HG02759 (cell line): ENCODE measurements around the gene PBX3.

Experiments
- ATAC-seq: cut with Tn5 transposase; IDR thresholded peaks from one replicate; pipeline ENCODE4 v1.9.1; 2021; ENCODE audit warnings: mild to moderate bottlenecking, moderate library complexity; ENCODE audit not compliant: unreplicated experiment

The PBX3 gene

GRCh38 chr9:125932012-125932411, 184.8 kb downstream of the PBX3 start:
- no peak for ATAC-seq

DNA sequence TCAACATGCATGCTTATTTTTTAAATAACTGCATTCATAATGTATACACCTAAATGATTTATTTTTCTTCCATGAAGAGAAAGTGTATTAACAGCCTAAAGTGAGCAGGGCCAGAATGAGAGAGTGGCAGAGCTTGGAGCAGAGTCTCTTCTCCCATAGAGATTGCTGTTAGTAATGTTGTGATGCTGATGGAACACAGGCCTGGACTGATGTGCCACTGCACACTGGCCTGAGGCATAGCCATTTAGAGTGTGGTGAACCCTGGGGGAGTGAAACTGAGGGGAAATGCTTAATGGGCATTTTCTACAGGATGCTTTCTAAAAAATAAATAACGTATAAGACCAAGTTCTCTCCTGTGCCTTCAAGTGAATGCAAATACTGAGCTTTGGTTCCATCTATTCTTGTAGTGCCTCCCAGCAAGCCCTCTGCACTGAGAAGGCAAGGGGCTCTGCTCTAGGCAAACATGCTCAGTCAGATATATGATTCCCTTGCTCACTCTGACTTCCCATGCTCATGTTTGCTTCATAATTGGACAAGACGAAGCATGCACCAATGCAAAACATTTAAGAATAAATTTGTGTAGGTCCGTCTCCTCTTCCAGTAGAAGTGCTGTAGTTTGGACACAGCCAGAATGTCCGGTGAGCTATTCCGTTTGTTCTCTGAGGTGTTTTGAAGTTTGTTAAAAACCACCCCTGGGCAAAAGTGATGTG, 185.7 kb downstream of the PBX3 start:
- ATAC-seq, result no peak

- ATAC-seq, result no peak
Measured at GRCh38 chr9:125942125-125942524, 195.0 kb downstream of the PBX3 start.

- no peak for ATAC-seq
Measured at GRCh38 chr9:125943831-125944230, 196.7 kb downstream of the PBX3 start.

DNA sequence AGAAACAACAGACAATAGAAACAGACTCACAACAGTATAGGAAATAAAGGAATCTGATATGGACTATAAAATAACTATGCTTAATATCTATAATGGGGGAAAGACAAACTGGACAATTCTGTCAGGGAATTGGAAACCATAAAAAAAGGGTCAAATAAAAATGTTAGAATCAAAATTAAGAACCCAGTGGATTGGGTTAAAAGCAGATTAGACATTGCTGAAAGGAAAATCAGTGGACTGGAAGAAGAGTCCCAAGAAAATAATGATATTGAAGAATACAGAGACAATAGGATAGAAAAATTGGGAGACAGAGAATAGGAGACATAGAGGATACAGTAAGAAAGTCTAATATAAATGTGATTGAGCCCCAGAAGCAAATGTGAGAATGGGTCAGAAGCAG, 199.2 kb downstream of the PBX3 start:
- ATAC-seq, result no peak

GRCh38 chr9:125948887-125949596, 201.9 kb downstream of the PBX3 start:
- ATAC-seq, result no peak

GRCh38 chr9:125949703-125950460, 202.7 kb downstream of the PBX3 start:
- no peak for ATAC-seq

DNA sequence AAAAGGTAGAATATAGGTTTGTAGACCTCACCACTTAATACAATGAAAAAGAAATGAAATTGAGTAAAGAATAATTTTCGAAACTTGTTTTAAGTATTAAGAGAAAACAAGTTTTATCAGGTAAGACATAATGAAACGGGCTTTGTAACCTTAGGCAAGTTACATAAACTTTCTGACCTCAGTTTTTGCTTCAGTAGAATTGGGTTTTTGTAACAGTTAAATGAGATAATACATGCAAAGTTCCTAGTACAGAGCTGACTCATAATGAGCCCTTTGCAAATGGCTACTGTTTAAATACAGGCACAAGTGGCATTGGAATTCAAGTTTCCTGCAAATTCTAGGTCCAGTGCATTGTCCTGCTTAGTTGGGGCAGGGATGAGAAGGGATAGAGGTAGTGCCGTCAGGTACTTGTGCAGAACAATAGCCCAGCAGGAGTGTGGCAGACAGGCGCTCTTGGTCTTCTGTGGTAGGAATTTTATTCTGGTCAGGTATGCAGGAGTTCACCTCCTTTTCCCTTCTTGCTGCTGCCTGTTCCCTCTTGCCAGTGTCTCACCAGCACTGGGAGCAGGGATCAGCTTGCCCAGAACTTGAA, 203.8 kb downstream of the PBX3 start:
- ATAC-seq, result no peak

- no peak for ATAC-seq
Measured at GRCh38 chr9:125953314-125954019, 206.3 kb downstream of the PBX3 start.

GRCh38 chr9:125956102-125956501, 208.9 kb downstream of the PBX3 start:
- no peak for ATAC-seq

GRCh38 chr9:125959315-125959714, 212.1 kb downstream of the PBX3 start:
- ATAC-seq, result no peak

DNA sequence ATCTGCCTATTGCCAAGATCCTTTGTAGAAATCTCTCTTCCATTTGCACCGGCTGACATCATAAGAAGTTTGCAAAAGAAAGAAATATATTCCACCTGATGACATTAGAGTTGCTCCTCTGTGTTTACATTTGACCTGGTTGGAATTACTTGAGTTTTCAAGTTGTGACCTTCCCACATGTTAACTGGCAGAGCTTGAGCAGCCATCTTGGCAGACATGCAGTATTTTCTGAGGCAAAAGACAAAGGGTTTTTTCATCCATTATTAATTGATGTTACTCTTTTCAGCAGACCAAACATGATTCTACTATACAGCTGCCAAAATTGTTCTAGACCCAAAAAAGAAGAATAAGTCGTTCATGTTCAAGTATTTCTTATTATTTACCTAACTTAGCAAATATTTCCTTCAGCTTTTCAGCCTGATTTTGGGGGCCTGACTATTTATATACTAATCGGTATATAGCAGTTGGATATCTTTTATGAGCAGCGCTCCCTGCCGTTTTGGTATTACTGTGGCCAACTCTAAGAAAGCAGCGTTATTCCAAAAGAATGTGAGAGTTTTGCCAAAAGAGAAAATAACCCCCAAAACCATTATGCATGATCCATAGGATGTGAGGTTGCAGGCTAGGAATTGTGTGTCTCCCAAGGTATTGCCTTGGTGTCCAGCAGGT, 212.9 kb downstream of the PBX3 start:
- no peak for ATAC-seq

- no peak for ATAC-seq
Measured at GRCh38 chr9:125960626-125961025, 213.5 kb downstream of the PBX3 start.

- ATAC-seq, result no peak
Measured at GRCh38 chr9:125961072-125961471, 213.9 kb downstream of the PBX3 start.

GRCh38 chr9:125963932-125964331, 216.8 kb downstream of the PBX3 start:
- no peak for ATAC-seq

DNA sequence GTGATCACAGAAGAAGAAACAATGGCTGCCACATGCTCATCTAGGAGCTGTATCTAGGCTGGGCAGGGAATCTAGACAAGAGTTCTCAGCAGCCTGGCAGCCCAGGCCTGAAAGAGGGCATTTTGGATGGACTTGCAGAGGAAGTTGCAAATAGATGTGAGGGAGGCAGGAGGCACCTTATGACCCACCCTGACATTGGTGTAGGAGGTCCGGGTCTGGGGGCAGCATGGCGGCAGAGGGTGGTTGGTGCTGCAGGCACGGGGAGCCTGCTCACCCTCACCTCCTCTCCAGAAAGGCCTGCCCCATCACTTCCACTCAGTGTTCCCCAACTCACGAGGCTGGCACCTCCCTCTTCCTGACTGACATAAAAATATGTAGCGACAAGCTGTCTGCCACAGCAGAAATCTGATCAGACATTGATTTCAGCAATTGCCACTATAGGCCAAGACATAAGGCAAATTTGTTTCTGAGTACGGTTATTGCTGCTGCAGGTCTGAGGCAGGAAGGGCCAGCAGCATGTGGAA, 217.6 kb downstream of the PBX3 start:
- no peak for ATAC-seq

DNA sequence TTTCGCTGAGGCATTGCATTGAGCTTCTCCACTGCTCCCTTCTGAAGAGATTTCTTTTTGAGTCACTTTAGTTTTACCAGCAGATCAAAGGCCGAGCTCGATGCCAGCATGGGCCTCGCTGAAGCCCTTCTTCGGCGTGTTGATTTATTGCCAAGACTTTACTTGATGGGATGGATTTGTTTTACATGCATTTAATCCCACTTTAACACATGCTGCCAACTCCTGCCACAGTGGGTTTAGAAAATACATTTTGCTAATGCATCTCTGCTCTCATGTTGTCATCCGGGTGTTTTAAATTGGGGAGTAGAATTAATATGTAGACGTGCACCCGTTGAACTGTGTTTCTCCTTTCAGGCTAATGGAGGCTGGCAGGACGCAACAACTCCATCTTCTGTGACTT, 218.3 kb downstream of the PBX3 start:
- no peak for ATAC-seq

DNA sequence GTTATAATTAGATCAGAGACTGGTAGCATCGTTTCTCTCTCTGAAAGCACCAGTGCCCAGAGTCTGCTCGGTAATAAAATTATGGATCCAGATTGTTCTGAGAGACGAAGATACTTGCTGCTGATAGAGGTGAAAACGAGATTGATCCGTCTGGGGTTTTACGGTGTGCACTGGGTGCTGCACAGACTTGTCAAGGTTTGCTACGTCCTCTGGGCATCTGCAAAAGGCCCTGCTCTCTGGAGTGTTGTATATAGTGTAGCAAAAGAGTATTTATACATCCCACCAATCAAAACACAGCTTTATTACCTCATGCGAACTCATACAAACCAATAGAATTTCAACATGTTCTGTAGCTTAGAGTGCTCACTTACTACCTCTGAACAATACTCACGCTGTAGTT, 219.3 kb downstream of the PBX3 start:
- ATAC-seq, result no peak

- ATAC-seq, result no peak
Measured at GRCh38 chr9:125966959-125967711, 220.0 kb downstream of the PBX3 start.
